Hematopoietic multipotent progenitor cell (in vitro differentiated cells): ENCODE data around the gene TM4SF1. TPM values are rescaled to one million over a fixed set of nuclear protein-coding genes. Genes with fewer than 3 reads are reported as not detected.
"Not testable (repeated sequence)": the region's sequence is repeated elsewhere in the genome, so short reads cannot be mapped to it uniquely, and the experiment has no call there.

ENCODE experiments used
- DNase-seq, 3 donors: peaks; one replicate each; pipeline ENCODE4 v3.0.0-alpha.2; 2011 to 2015; ENCODE audit warnings: low read depth in 2 of 3, low spot score in 2 of 3
- total RNA-seq: library from RNA; depleted of rRNA; stranded (reverse); fragments of >200 nt; gene quantifications from one replicate; pipeline ENCODE4 v1.2.3, GENCODE V29; 2012

The TM4SF1 gene
- total RNA-seq, 1 donor, result 114 TPM

GRCh38 chr3:149395107-149396089, 17.9 kb upstream of the TM4SF1 start:
- no peak for DNase-seq

- DNase-seq, result peak in 2 of 3 donors; percentile 67 to 79
Observed at GRCh38 chr3:149393345-149394160, 16.1 kb upstream of the TM4SF1 start.

GRCh38 chr3:149391960-149392359, 14.5 kb upstream of the TM4SF1 start:
- DNase-seq, result no peak

- no peak for DNase-seq
Observed at GRCh38 chr3:149390772-149391212, 13.3 kb upstream of the TM4SF1 start.

- no peak for DNase-seq
Observed at GRCh38 chr3:149390294-149390693, 12.8 kb upstream of the TM4SF1 start.

- no peak for DNase-seq
Observed at GRCh38 chr3:149388531-149389417, 11.3 kb upstream of the TM4SF1 start.

- no peak for DNase-seq
Observed at GRCh38 chr3:149388001-149388440, 10.6 kb upstream of the TM4SF1 start.

GRCh38 chr3:149386299-149386606, 8.8 kb upstream of the TM4SF1 start:
- DNase-seq, result no peak

- no peak for DNase-seq
Observed at GRCh38 chr3:149385617-149386298, 8.3 kb upstream of the TM4SF1 start.

GRCh38 chr3:149384911-149385321, 7.5 kb upstream of the TM4SF1 start:
- DNase-seq, result no peak

- no peak for DNase-seq
Observed at GRCh38 chr3:149384167-149384566, 6.7 kb upstream of the TM4SF1 start.

GRCh38 chr3:149383703-149384102, 6.3 kb upstream of the TM4SF1 start:
- no peak for DNase-seq

- no peak for DNase-seq
Observed at GRCh38 chr3:149382518-149382917, 5.1 kb upstream of the TM4SF1 start.

- no peak for DNase-seq
Observed at GRCh38 chr3:149382101-149382467, 4.6 kb upstream of the TM4SF1 start.

GRCh38 chr3:149381173-149382100, 4.0 kb upstream of the TM4SF1 start:
- DNase-seq, result no peak

- DNase-seq, result not testable (repeated sequence)
Observed at GRCh38 chr3:149380220-149380619, 2.8 kb upstream of the TM4SF1 start.

GRCh38 chr3:149378478-149379309, 1.2 kb upstream of the TM4SF1 start:
- DNase-seq, result no peak
